AML-193 (cell line): Measurements from ENCODE around the gene ATP1B3.
"Not testable (repeated sequence)": the region's sequence is repeated elsewhere in the genome, so short reads cannot be mapped to it uniquely, and the experiment has no call there.

Experiments
- DNase-seq, 2 experiments: peaks; one replicate each; lab custom pipeline; 2025; lab: John Stamatoyannopoulos, UW

ATP1B3 gene

GRCh38 chr3:141876381-141876890 lies at the start of gene ATP1B3:
Gene ATP1B3 (plus strand): TSS chr3:141876643. CDS start chr3:141876802, 159 bp downstream.
- DNase-seq, result peak; percentile 80 to 89

DNA sequence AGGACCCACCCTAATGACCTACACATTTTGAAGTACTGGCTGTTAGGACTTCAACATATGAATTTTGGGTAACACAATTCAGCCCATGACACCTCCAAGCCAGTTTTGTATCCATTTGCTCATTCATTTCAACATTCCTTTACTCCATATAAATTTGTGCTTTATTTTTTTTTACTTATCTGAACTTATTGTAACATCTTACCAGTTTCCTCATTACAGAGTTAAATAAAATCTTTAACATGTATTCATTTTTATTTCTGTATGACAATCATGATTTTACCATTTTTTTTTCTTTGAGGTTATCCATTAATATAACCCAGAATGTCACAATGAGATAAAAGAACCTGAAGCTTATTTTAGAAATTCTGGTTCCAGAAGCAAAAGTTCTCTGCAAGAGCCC lies 48.0 kb upstream of the ATP1B3 start:
- no peak for DNase-seq

GRCh38 chr3:141828890-141829289 lies 47.6 kb upstream of the ATP1B3 start:
- DNase-seq, result no peak

DNA sequence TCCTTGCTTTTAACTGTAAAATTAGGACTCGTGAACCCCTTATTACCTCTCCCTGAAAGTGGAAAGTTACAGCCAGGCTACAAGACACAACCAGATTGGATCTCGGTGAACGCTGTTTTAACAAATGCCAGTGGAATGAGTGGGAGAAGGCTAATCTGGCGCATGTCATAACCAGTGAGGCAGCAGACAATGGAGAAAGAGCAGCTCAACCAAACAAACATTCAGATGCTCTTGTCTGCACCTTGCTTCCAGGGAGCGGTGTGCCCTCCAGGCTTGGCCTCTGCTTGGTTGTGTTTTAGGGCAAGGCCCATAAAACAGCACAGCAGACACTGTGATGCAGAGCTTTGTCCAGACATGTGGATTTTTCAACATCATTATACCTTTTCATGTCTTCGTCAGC lies 45.9 kb upstream of the ATP1B3 start:
- DNase-seq, result no peak

GRCh38 chr3:141834292-141834691 lies 42.2 kb upstream of the ATP1B3 start:
- no peak for DNase-seq

GRCh38 chr3:141835557-141836229 lies 40.8 kb upstream of the ATP1B3 start:
- DNase-seq, result no peak

GRCh38 chr3:141839389-141839788 lies 37.1 kb upstream of the ATP1B3 start:
- no peak for DNase-seq

GRCh38 chr3:141840737-141841544 lies 35.5 kb upstream of the ATP1B3 start:
- no peak for DNase-seq

DNA sequence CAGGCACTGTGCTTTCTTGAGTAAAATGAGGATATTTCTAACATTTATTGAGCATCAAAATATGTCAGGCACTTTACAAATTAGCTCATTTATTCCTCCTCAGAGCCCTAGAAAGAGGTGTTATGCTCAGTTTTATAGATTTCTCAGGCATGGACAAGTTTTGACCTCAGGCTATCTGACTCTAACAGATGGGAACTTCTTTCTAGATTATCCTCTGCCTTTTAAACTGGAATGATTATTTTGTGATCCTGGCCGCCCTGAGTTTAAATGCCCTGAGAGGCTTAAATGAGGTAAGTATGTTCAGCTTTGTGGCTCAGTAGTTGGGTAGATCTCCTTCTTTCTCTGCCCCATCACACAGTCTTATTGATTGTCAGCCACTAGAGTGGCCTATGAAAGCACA lies 32.3 kb upstream of the ATP1B3 start:
- DNase-seq, result no peak

- DNase-seq, result no peak
These were observed 31.6 kb upstream of the ATP1B3 start for GRCh38 chr3:141844812-141845211.

DNA sequence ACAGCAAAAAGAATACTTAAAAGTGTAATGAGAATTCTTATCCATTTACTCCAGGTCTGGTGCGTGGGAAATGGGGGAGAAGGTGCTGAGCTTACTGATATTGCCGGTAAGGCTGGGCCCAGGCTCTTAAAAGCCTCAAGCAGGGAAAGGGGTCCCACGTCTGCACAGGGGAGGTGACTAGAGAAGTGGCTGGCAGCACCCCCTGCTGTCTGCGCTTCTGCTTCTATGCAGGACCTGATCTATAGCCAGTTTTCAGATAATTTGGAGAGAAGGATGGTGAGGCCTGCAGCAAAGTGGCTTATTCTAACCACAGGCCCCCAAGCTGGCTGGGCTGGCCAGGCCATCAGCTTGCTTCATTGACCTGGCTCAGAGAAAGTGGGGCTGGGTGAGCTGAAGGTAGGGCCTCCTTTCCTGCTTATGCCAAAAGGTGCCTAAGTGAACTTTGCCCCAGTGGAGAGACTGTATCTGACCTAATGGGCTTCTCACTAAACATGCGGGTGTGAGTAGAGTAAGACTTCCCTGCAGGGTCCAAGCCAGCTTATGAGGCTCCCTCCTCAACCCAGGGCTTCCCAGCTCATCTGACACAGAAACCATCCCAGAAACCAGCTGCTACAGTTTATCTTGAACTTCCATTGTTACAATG lies 30.9 kb upstream of the ATP1B3 start:
- no peak for DNase-seq

DNA sequence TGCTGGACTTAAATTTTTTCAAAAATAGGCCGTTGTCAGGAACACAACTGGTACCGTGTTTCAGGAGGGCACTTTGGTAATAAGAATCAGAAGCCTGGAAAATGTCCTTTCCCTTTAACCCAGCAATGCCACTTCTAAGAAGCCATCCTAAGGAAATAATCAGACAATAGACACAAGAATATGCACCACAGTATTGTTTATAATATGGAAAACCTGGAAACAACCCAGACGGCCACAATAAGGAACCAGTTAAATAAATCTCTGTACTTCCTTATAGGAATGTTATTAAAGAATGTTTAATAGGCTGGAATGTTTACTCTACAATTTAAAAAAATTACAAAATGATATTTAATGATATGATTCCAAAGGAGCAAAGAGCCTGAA lies 30.4 kb upstream of the ATP1B3 start:
- DNase-seq, result no peak

DNA sequence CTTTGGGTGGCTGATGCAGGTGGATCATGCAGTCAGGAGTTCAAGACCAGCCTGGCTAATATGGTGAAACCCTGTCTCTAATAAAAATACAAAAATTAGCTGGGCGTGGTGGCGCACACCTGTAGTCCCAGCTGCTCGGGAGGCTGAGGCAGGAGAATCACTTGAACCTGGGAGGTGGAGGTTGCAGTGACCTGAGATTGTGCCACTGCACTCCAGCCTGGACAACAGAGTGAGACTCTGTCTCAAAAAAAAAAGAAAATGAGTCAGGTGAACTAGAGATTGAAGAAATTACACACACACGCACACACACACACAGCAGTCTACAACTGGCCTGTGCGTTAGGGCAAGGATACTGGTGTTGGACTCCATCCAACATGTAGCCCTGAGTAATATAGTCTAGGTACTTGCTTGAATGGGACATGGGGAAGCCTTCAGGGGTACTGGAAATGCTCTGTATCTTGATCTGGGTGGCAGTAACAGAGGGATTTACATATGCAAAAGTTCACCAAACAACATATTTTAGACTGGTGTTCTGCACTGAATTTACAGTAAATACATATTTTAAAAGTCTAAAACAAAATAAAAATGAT lies 28.2 kb upstream of the ATP1B3 start:
- DNase-seq, result not testable (repeated sequence)

DNA sequence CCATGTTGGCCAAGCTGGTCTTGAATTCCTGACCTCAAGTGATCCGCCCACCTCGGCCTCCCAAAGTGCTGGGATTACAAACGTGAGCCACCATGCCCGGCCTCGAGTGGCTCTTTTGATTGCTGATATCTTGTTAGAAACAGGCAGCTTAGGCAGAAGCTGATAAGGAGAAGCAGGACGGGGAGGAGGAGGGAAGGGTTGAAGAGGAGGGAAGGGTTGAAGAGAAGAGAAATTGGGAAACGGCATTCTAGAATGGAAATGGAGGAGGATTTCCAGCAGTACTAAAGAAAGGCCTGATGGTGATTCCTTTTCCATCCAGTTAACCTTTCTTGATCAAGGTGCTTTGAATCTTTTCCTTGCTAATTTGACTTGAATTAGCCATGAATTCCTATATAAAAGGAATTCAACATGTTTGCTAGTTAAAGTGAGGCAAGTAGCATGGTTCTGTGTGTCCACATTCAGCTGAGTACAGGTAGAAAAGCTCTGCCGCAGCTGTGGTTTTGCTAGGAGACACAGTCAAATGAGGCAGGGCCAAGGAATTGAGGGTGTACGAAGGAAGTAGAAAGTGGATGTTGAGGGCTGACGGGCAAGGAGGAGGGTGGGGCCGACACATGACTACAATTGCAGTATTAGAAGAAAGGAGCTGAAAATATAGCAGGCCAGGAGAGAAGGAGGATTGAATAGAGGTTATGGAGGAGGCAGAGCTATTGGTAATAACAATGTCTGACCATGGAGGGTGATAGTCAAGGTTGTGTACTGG lies 27.2 kb upstream of the ATP1B3 start:
- no peak for DNase-seq

GRCh38 chr3:141851411-141851810 lies 25.0 kb upstream of the ATP1B3 start:
- no peak for DNase-seq

DNA sequence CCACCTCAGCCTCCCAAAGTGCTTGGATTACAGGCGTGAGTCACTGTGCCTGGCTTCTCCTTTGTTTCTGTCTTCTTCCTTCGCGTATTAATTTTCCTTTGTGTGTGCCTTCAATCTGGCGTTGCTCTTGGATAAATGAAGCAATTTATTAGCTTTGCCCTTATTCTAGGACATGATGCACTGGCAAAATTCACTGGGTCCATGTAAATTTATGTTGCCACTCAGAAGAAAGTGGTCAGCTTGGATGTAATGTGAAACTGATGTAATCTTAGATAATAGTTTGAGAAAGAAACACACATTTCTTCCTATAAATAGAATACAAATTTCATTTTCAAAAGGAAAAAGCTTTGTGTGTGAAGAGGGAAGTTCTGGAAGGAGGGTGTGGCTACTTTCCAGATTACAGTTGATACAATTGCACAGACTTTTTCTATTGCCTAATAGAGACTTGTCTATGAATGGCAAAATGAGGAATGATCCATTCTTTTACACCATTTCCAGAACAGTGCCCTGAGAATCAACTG lies 23.3 kb upstream of the ATP1B3 start:
- DNase-seq, result peak; percentile 63 to 75

GRCh38 chr3:141853629-141854168 lies 22.7 kb upstream of the ATP1B3 start:
- DNase-seq, result no peak

GRCh38 chr3:141854599-141854998 lies 21.8 kb upstream of the ATP1B3 start:
- DNase-seq, result no peak

DNA sequence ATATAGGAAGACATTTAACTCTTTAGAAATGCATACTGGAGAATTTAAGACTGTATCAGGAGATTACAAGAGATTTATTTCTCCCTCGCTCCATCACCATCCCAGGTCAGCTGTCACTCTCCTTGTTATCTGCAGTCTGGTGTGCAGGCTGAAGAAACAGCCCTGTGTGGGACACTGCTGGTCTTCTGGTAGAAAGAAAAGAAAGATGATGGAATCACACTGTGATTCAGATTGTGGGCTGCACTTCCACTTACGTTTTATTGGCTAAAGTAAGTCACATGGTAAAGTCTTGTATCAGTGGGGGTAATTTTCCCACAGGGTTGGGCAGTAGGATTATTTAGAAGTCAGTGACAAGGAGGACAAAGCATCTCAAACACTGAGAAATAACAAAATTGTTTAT lies 18.1 kb upstream of the ATP1B3 start:
- DNase-seq, result no peak

DNA sequence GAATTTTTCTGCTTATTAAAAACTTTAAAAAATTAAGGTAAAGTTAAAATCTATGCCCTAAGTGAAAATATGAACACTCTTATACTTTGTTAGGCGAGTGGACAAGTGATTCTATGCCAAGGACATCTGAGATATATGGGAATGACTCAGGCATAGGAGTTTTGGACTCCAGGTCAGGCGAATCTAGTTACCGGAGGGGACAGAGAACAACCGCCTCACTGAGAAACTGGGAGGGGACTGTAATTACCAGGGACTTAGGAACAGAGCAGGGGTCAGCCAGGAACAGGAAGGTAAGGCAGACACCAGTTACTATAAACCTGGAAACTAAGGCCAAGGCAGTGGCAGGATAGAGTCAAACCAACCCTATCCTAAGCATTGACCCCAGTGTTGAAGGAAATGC lies 16.8 kb upstream of the ATP1B3 start:
- no peak for DNase-seq

- no peak for DNase-seq
These were observed 16.3 kb upstream of the ATP1B3 start for GRCh38 chr3:141860086-141860669.
